RPMI8226 (cell line): ENCODE measurements around the gene ANKRD44.
A peak's percentile ranks its signal among the peaks of the same experiment; 100 is the strongest.

Experiments used
- DNase-seq: peaks from one replicate; pipeline ENCODE4 v3.0.0-alpha.2; 2015

Gene ANKRD44

GRCh38 chr2:197137826-197138477 is 172.6 kb downstream of the ANKRD44 start:
- no peak for DNase-seq

GRCh38 chr2:197137231-197137630 is 173.3 kb downstream of the ANKRD44 start:
- no peak for DNase-seq

- DNase-seq, result no peak
Observed at GRCh38 chr2:197136452-197136851, 174.1 kb downstream of the ANKRD44 start.

- no peak for DNase-seq
Observed at GRCh38 chr2:197135806-197136205, 174.8 kb downstream of the ANKRD44 start.

- no peak for DNase-seq
Observed at GRCh38 chr2:197134206-197134605, 176.4 kb downstream of the ANKRD44 start.

GRCh38 chr2:197131558-197131855 is 179.1 kb downstream of the ANKRD44 start:
- DNase-seq, result no peak

GRCh38 chr2:197130318-197130717 is 180.3 kb downstream of the ANKRD44 start:
- DNase-seq, result no peak

GRCh38 chr2:197128897-197129296 is 181.7 kb downstream of the ANKRD44 start:
- no peak for DNase-seq

- no peak for DNase-seq
Observed at GRCh38 chr2:197128126-197128525, 182.5 kb downstream of the ANKRD44 start.

GRCh38 chr2:197126630-197127352 is 183.8 kb downstream of the ANKRD44 start:
- DNase-seq, result no peak

GRCh38 chr2:197124639-197125390 is 185.8 kb downstream of the ANKRD44 start:
- DNase-seq, result no peak

- no peak for DNase-seq
Observed at GRCh38 chr2:197122821-197123220, 187.8 kb downstream of the ANKRD44 start.

- DNase-seq, result no peak
Observed at GRCh38 chr2:197121756-197122385, 188.7 kb downstream of the ANKRD44 start.

GRCh38 chr2:197121255-197121654 is 189.3 kb downstream of the ANKRD44 start:
- DNase-seq, result no peak

- no peak for DNase-seq
Observed at GRCh38 chr2:197116306-197116879, 194.2 kb downstream of the ANKRD44 start.

- no peak for DNase-seq
Observed at GRCh38 chr2:197115325-197115724, 195.3 kb downstream of the ANKRD44 start.

- peak; percentile 30 for DNase-seq
Observed at GRCh38 chr2:197113275-197113711, 197.3 kb downstream of the ANKRD44 start.

- no peak for DNase-seq
Observed at GRCh38 chr2:197109326-197109725, 201.3 kb downstream of the ANKRD44 start.

- no peak for DNase-seq
Observed at GRCh38 chr2:197108758-197109157, 201.8 kb downstream of the ANKRD44 start.

GRCh38 chr2:197107291-197108269 is 203.0 kb downstream of the ANKRD44 start:
- no peak for DNase-seq

- DNase-seq, result no peak
Observed at GRCh38 chr2:197103363-197103762, 207.2 kb downstream of the ANKRD44 start.

GRCh38 chr2:197102231-197102630 is 208.3 kb downstream of the ANKRD44 start:
- DNase-seq, result no peak
